Neuron (in vitro differentiated cells): ENCODE measurements around the gene JAKMIP2.
"Not testable (repeated sequence)": the region's sequence is repeated elsewhere in the genome, so short reads cannot be mapped to it uniquely, and the experiment has no call there.

ENCODE experiments used
- H2AFZ ChIP-seq: one replicate; pipeline ENCODE4 v1.6.1; 2013; ENCODE audit warnings: low read depth, mild to moderate bottlenecking, inconsistent platforms, low read length, moderate library complexity
- H3K27me3 ChIP-seq: one replicate; pipeline ENCODE4 v1.6.1; 2013; ENCODE audit warnings: low read length; ENCODE audit not compliant: insufficient read depth
- H3K36me3 ChIP-seq: one replicate; pipeline ENCODE4 v1.6.1; 2013; ENCODE audit warnings: low read length; ENCODE audit not compliant: insufficient read depth
- H3K4me1 ChIP-seq: one replicate; pipeline ENCODE4 v1.6.1; 2013; ENCODE audit warnings: low read length; ENCODE audit not compliant: insufficient read depth
- H3K4me3 ChIP-seq: 2 replicates; pipeline ENCODE4 v1.5.1; 2013; ENCODE audit warnings: mild to moderate bottlenecking, low read length, moderate library complexity
- H3K9me3 ChIP-seq: one replicate; pipeline ENCODE4 v1.6.1; 2013; ENCODE audit warnings: low read length

The JAKMIP2 gene

DNA sequence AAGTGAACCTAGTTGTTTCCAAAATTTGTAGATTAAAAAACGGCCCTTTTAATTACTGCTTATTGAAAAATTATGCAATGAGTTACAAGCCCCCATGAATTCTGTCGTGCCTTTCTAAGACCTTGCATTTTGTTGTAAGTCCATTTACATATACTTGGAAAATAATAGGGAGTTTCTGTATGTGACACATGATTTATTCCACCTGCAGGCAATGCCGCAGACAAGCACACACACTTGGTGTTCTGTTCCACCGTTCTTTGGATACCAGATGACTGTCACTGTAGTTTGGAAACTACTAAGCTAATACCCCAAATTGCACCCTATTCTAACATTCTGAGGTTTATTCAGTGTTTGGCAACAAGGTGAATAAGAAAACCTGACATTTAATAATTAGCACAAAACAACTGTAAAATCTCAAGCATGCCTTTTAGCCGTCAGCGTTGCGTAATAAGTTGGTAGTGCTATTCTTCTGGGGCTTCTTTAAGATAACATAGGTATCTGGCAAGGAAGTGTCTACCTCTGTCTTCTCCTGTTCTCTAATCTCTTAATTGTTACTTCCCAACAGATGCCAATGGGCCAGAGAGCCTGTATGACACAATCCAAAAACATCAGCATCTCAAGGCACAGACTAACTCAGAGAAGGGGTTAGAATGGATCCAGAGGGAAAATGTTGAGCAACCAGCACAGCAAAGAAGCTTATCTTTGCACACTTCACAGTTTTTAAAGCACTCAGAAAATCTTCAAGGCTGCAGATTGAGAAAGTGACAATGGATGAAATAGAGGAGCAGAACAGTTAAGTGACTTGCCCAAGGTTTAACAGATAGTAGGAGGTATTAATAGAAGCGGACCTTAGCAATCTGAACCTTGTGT, 224.4 kb downstream of the JAKMIP2 start:
- Histone ChIP-seq H3K36me3 (no peaks in the 10 kb centered on the region), H3K27me3 (no peaks in the 10 kb centered on the region), H3K4me3 (no peak overlapping the region), H2AFZ (no peak overlapping the region), H3K9me3 (no peaks in the 10 kb centered on the region), H3K4me1 (peaks cover 31% of the 10 kb centered on the region)

DNA sequence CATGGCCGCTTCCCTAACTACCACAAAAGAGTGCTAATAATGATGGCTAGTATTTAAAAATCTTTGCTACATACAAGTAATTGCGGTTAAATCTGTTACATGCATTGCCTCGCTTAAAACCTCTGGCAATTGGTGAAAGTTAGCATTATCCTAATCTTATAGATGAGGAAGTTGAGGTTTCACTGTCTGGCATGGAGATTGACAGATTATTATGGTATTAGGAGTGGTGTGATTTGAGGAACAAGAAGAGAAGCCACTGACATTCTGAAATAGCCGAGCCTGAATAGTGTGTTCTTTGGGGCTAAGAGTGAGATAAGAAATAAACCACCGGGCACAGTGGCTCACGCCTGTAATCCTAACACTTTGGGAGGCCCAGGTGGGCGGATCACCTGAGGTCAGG, 227.4 kb downstream of the JAKMIP2 start:
- Histone ChIP-seq H2AFZ (no peak overlapping the region), H3K36me3 (no peaks in the 10 kb centered on the region), H3K4me3 (no peak overlapping the region), H3K27me3 (no peaks in the 10 kb centered on the region), H3K4me1 (peaks cover 16% of the 10 kb centered on the region), H3K9me3 (no peaks in the 10 kb centered on the region)

DNA sequence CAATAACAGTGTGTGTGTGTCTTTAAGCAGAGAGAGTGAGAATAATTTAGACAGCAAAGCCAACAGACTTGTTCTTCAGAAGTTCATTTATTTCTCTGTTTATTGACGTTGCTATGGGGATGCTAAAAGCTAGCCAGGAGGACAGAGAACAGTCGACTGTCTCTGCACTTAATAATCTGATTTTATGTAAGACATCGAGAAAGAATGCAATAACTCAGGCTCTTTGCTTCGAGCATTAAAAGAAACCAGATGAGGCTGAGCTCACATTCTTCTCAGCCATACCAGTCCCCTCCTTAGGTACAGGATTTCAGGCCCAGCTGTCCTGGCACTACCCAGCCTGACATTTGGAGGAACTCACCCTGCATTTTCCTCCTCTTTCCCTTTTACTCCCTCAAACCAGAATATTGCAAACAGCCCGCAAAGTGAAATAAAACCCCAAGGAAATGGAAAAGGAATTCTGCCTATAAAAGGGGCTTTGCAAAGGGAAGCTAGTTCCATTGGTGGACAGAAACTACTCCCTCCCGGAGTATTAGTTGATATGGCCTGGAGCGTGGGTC, 228.2 kb downstream of the JAKMIP2 start:
- peaks cover under 1% of the 10 kb centered on the region for H3K9me3 ChIP-seq
- H3K36me3 ChIP-seq, result no peaks in the 10 kb centered on the region
- no peaks in the 10 kb centered on the region for H3K27me3 ChIP-seq
- peak overlapping the region; percentile 88 for H2AFZ ChIP-seq
- peaks cover 16% of the 10 kb centered on the region for H3K4me1 ChIP-seq
- H3K4me3 ChIP-seq, result no peak overlapping the region

DNA sequence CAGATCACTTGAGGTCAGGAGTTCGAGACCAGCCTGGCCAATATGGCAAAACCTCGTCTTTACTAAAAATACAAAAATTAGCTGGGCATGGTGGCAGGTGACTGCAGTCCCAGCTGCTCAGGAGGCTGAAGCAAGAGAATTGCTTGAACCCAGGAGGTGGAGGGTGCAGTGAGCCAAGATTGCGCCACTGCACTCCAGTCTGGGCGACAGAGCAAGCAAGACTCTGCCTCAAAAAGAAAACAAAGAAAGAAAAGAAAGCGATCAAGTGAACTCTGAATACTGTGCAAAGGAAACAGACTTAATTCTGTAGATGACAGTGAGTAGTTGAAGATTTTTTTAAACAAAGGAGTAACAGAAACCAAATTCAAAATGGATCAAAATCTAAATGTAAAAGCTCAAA, 228.7 kb downstream of the JAKMIP2 start:
- H3K27me3 ChIP-seq, H3K9me3 ChIP-seq, H3K4me3 ChIP-seq, H3K36me3 ChIP-seq: not testable (repeated sequence)
- Histone ChIP-seq H2AFZ (peak overlapping the region; percentile 88), H3K4me1 (peaks cover 16% of the 10 kb centered on the region)

DNA sequence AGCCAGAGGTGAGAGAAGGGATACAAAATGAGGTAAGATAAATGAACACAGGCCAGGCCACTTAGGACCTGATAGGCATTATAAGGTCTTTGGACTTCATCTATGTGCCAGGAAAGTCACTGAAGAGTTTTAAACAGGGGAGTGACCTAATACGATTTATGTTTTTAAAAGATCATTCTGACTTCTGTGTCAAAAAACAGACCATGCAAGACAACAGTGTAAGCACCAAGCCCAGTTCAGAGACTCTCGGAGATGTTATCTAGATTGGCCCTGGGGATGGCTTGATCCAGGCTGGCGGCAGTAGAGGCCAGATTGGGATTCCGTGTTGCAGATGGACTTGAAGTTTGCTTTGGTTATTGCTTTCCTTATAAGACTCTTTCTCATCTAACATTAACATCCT, 229.6 kb downstream of the JAKMIP2 start:
- Histone ChIP-seq H2AFZ (no peak overlapping the region), H3K4me1 (peaks cover 12% of the 10 kb centered on the region), H3K4me3 (no peak overlapping the region), H3K36me3 (no peaks in the 10 kb centered on the region), H3K27me3 (no peaks in the 10 kb centered on the region), H3K9me3 (peaks cover 2% of the 10 kb centered on the region)

DNA sequence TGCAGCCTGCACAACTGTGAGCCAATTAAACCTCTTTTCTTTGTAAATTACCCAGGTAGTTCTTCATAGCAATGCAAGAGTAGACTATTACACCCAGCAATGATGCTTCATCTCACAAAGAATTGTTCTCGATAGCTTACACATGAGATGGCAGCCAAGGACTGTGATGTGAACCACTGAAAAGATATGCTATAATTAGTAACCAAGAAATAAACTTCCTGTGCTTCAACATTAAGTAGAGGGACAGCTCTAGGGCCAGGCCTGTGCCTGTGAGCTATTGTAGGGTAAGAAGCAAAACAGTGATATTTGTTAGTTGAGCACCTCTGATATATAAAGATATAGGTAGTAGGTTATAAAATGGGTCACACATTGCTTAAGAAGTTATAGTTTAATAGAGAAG, 230.9 kb downstream of the JAKMIP2 start:
- H3K36me3 ChIP-seq, result no peaks in the 10 kb centered on the region
- peaks cover 2% of the 10 kb centered on the region for H3K9me3 ChIP-seq
- no peak overlapping the region for H2AFZ ChIP-seq
- no peaks in the 10 kb centered on the region for H3K27me3 ChIP-seq
- H3K4me1 ChIP-seq, result peaks cover 12% of the 10 kb centered on the region
- no peak overlapping the region for H3K4me3 ChIP-seq

DNA sequence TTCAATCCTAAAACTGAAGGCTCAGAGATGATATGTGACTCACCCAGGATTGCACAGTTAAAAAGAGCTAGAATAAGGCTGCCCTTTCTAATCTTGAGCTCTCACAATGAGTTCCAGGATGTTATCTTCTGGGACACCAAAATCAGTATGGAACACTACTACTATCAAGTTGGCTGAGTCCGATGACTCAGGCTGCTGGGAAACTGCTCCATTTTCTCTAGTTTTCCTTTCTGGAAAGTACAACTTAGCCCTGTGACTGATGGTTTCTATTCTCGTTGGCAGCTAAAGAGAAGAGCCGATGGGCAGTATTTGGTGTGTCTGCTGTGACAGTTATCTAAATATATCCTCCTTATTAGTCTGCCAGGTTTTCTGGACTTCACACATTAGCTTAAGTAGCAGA, 234.8 kb downstream of the JAKMIP2 start:
- Histone ChIP-seq H3K36me3 (no peaks in the 10 kb centered on the region), H2AFZ (no peak overlapping the region), H3K4me3 (no peak overlapping the region), H3K27me3 (no peaks in the 10 kb centered on the region), H3K9me3 (peaks cover 2% of the 10 kb centered on the region), H3K4me1 (no peaks in the 10 kb centered on the region)

DNA sequence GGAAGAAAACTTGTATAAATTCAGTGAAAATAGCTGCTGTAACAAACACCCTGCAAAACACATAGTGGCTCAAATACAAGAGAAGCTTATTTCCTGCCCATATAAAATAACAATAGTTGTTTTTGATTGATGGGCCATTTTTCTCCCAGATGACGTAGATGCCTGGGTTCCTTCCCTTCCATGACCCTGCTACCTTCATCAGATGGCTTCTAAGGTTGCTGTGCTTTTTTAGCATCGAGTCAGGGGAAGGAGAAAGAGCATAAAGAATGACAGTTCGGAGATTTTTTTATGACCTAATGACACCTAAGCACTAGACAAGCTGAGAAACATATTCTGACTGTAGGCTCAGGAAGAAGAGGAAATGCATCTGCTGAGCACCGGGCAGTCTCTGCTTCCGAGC, 238.0 kb downstream of the JAKMIP2 start:
- H2AFZ ChIP-seq, result no peak overlapping the region
- H3K27me3 ChIP-seq, result no peaks in the 10 kb centered on the region
- no peaks in the 10 kb centered on the region for H3K4me1 ChIP-seq
- H3K9me3 ChIP-seq, result peaks cover 2% of the 10 kb centered on the region
- H3K36me3 ChIP-seq, result no peaks in the 10 kb centered on the region
- no peak overlapping the region for H3K4me3 ChIP-seq

DNA sequence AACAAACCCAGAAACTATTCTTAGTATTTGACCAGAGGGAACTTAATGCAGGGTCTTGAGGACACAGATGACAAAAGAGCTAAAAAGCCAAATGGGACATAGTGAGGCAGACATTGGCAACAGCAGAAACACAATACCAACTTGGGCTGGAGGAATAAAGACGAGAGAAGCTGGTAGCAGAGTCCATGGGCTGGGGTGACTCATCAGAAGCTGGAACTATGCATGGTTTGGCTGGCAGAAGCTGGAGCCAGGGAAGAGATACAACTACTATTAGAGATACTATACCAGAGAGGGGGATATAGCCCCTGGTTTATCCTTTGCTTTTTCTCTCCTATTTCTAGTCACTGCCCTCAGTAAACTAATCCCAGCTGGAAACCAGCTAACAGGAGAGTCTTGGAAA, 243.5 kb downstream of the JAKMIP2 start:
- Histone ChIP-seq H3K4me3 (no peak overlapping the region), H2AFZ (no peak overlapping the region), H3K27me3 (no peaks in the 10 kb centered on the region), H3K36me3 (no peaks in the 10 kb centered on the region), H3K9me3 (no peaks in the 10 kb centered on the region), H3K4me1 (no peaks in the 10 kb centered on the region)

DNA sequence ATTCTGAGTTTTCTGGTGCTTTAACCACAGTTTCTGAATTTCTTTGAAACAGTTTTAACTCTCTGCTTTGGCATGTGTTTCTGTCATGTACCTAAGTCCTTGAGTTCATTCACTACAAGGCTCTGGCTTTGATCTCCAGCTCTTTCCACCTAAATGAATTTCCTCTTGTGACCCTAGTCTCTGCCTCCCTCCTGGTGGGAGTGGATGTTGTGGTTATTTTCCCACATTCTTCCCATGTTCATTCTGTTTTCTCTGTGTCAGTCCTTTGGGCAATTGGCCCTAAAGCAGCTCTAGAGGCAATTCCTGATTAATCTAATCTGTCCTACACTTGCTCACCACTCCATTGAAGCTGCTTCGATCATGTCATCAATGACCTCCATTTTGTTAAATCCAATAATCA, 244.3 kb downstream of the JAKMIP2 start:
- Histone ChIP-seq H3K27me3 (no peaks in the 10 kb centered on the region), H3K9me3 (no peaks in the 10 kb centered on the region), H3K36me3 (no peaks in the 10 kb centered on the region), H3K4me1 (no peaks in the 10 kb centered on the region), H3K4me3 (no peak overlapping the region), H2AFZ (peak overlapping the region; percentile 54)
